NCI-H1436 (cell line): ENCODE data around the gene TMEM132D.

Experiments used
- DNase-seq: peaks from one replicate; lab custom pipeline; 2025; lab: John Stamatoyannopoulos, UW

TMEM132D gene

DNA sequence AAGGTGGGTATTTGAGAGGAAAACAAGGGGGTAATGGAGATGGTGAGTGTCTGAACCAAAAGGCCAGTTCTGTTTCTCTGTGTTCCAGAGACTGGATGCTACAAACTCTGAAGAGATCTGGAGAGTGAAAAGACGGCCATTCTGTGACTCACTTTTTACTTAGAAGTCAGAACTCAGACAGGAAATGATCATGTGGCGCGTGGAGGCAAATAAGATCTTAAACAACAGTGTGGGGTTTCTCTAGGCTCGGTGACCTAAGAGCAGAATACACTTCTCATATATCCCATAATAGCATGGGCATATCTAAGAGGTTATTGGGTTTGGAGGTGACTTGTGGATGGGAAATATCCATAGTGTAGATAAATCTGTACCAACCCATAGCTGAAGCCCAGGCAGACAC, 463.5 kb downstream of the TMEM132D start:
- DNase-seq: no peak

GRCh38 chr12:129434790-129435189, 469.0 kb downstream of the TMEM132D start:
- DNase-seq: no peak

DNA sequence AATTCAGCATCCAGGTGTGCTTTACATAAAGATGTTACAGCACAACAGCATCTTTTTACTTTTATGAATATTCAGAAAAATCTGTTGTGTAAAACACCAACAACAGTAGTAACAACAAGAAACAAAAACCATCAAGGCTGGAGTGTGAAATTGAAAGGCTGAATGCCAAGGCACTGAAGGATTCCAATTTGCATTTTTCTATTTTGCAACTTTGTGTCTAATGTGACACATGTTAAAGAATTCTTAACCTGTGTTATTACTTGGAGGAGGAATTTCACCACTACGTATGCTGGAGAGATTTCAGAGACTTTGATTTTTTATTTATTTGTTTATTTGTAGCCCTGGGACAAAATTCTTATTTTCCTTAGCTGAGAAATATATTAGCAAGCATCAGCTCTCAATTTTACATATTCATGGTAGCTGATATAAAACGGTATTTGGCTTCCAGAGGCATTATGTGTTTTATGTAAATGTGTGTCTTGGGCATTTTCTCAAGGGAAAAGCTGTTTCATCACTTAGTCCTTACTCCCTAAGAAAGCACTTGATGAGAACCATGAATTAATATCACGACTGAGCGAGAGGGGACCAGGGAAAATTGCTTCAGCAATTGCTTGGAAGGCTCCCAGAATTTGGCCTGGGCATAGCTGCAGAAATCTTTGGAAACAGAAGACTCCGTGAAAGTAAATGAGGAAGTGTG, 475.4 kb downstream of the TMEM132D start:
- DNase-seq: no peak

DNA sequence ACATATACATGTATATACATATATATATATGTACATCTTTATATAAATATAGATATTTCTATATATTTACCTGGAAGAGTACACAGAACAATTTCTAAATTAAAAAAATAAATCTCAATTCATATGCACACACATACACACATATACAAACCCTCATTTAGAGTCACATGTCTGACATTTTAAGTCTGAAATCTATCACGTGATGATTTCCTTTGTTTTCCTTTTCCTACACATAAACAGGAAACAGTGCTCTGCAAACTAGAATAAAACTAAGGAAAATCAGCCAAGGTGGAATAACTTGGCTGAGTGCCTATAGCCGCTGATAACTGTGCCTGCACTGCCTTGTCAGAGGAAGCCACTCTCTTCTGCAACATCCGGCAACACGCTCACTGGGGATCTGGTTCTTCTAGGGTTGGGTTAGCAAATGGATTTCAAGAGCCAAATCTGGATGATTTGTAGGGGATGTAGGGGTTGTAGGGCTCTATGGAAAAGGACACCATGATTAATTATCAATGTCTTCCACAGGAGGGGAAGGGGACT, 480.7 kb downstream of the TMEM132D start:
- DNase-seq: no peak

DNA sequence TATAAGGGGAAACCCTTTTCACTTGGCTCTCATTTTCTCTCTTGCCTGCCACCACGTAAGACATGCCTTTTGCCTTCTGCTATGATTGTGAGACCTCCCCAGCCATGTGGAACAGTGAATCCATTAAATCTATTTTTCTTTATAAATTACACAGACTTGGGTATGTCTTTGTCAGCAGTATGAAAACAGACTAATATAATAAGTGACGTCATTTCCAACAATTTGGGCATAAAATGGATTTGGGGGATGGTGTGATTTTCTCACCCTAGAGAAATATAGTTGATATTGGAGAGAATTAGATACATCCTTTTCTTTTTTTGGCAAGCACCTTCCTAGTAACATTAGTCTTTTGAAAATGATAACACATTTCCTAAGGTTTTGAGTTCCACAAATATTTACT, 490.5 kb downstream of the TMEM132D start:
- DNase-seq: no peak

- no peak for DNase-seq
Observed at GRCh38 chr12:129409281-129409680, 494.5 kb downstream of the TMEM132D start.

DNA sequence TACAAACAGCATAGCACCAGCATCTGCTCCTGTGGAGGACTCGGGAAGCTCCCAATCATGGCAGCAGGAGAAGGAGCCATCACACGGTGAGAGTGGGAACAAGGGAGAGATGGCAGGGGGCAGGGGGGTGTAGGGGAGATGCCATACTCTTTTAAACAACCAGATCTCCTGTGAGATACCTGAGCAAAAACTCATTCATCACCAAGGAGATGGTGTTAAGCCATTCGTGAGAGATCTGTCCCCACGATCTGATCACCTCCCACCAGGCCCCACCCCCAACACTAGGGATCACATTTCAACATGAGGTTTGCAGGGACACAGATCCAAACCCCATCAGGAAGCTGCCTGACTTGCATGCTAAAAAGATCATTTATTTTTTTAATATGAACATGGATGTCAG, 499.3 kb downstream of the TMEM132D start:
- DNase-seq: no peak

- DNase-seq: no peak
Observed at GRCh38 chr12:129401572-129401971, 502.3 kb downstream of the TMEM132D start.

- no peak for DNase-seq
Observed at GRCh38 chr12:129394177-129394825, 509.5 kb downstream of the TMEM132D start.

GRCh38 chr12:129393357-129393937, 510.4 kb downstream of the TMEM132D start:
- no peak for DNase-seq

GRCh38 chr12:129385637-129385990, 518.2 kb downstream of the TMEM132D start:
- no peak for DNase-seq

DNA sequence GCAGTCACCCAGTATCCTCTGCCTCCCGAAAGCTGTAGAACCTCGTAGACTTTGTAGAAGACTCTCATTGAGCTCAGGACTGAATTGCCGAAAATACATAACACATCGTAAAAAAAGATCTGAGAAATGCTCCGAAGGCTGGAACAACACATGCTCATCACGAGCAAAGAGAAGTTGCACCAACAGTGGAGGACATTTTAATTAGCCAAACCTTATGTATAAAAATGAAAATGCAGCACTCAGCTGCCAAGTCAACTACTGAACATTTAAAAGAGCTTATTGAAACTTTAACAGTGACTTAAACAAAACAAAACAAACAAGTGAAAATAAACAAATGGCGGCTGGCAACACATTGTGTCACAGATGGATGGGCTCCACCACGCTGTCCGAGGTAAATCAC, 519.9 kb downstream of the TMEM132D start:
- no peak for DNase-seq

DNA sequence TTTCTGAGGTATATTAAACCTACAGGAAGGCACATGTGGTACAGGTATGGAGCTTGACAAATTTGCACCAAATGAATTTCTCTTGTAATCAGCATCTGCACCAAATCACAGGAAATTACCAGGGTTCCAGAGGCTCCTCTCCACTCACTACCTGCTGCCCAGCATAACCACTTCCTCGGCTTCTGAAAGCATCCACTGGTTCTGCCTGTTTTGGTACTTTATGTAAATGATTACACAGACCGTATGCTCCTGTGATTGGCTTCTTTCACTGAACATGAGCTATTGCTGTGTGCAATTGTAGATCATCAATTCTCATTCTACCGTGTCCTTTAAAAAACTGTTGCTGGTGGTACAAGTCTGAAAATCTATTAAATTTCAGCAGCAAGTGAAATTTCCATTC, 522.1 kb downstream of the TMEM132D start:
- DNase-seq: no peak

- DNase-seq: no peak
Observed at GRCh38 chr12:129379076-129379804, 524.6 kb downstream of the TMEM132D start.

- no peak for DNase-seq
Observed at GRCh38 chr12:129378496-129378895, 525.3 kb downstream of the TMEM132D start.

DNA sequence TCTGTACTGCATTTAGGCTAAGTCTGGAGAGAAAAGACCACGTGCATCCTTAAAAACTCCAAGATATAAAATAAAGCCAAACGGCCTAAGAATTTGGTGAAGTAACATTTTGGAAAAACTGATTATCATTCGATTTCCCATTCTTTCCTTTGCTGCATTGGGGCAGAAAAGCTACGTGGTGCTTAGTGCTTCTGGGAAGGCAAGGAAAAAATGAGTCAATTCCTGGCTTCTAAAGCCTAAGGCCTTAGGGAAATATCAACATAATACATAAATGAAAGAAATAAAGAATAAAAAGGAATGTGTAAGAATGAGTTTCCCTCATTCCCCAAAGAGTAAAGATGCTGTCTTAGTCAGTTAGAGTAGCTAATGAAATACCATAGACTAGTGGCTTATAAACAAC, 530.1 kb downstream of the TMEM132D start:
- no peak for DNase-seq

- DNase-seq: no peak
Observed at GRCh38 chr12:129372876-129373275, 530.9 kb downstream of the TMEM132D start.

- no peak for DNase-seq
Observed at GRCh38 chr12:129372348-129372747, 531.5 kb downstream of the TMEM132D start.

DNA sequence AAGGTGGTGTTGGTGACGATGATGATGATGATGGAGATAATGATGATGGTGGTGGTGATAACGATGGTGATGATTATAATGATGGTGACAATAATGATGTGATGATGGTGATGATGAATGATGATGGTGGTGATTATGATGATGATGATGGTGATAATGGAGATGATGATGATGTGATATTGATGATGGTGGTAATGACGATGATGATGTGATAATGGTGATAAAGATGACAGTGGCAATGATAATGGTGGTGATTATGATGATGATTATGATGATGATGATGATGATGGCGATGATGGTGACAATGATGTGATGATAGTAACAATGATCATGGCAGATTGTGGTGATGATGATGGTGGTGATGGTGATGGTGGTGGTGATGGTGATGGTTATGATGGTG, 532.6 kb downstream of the TMEM132D start:
- DNase-seq: no peak

GRCh38 chr12:129366656-129367055, 537.2 kb downstream of the TMEM132D start:
- DNase-seq: no peak

DNA sequence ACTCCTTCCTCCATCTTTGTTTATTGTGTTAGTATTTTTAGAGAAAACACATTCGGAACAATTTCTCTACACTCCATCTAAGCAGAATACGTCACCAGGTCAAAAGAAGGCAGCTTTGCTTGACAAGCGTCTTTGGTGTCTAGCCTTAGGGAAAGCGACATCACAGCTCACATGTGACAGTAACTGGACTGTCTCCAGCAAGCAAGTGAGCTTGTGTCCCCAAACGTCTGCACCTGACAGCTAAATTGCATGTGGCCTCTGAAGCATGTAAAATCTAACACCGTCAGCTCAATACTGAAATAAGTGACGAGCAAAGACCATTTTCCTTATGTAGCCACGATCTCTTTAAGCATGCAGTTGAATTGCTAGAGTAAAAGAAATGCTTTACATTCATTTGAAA, 540.8 kb downstream of the TMEM132D start:
- DNase-seq: no peak

- DNase-seq: no peak
Observed at GRCh38 chr12:129357233-129357632, 546.6 kb downstream of the TMEM132D start.

DNA sequence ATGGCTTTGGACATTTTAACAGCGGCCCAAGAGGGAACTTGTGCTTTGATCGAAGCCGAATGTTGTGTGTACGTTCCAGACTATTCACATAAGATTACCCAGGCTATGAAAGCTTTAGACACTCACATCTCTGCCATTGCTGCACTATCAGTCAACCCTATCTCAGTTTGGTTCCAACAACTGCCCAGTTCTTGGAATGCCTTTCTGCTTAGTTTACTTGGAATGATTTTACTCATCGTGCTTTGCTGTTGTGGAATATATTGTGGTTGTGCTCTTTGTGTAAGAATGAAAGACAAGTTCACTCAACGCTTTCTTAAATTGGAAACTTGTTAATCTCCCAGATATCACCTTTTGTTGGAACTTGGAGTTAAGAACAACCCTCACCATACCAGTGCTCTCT, 552.3 kb downstream of the TMEM132D start:
- no peak for DNase-seq
